Uterus (tissue), 2 donors: ENCODE results near the gene KLHDC8B.

Experiments used
- POLR2A ChIP-seq, 2 donors: fragments of 450-650 bp; IDR thresholded peaks; one replicate each; pipeline ENCODE4 v1.6.1; 2016; ENCODE audit warnings: antibody characterized with exemption in 2 of 2, mild to moderate bottlenecking in 1 of 2, moderate library complexity in 1 of 2
- TF ChIP-seq, protein P1 (sequence below), 4 experiments: fragments of 200-600 bp in 2 of 4; fragments of 450-650 bp in 2 of 4; sonication (generic) in 2 of 4; IDR thresholded peaks; one replicate each; pipeline ENCODE4 v1.5.1; 2016 to 2019; ENCODE audit warnings: antibody characterized with exemption in 4 of 4, mild to moderate bottlenecking in 2 of 4, moderate library complexity in 1 of 4

DNA sequence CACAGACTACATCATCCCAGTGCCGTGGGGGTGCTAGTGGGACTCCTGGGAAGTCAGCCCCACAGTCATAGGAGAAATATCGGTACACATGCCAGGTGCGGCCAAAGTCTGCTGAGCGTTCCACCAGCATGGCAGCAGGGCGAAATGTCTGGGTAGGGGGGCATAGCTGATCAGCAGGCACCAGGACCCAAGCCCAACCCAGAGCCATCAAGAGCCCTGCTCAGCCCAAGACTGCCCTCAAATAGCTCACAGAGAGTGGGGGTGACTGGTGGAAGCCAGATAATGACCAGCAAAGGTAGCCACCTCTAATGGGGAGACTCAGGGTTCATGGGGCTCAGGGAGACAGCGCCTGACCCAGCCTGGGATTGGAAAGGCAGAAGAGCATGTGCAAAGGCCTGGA lies 39.8 kb upstream of the KLHDC8B start:
- TF ChIP-seq, protein P1, sequence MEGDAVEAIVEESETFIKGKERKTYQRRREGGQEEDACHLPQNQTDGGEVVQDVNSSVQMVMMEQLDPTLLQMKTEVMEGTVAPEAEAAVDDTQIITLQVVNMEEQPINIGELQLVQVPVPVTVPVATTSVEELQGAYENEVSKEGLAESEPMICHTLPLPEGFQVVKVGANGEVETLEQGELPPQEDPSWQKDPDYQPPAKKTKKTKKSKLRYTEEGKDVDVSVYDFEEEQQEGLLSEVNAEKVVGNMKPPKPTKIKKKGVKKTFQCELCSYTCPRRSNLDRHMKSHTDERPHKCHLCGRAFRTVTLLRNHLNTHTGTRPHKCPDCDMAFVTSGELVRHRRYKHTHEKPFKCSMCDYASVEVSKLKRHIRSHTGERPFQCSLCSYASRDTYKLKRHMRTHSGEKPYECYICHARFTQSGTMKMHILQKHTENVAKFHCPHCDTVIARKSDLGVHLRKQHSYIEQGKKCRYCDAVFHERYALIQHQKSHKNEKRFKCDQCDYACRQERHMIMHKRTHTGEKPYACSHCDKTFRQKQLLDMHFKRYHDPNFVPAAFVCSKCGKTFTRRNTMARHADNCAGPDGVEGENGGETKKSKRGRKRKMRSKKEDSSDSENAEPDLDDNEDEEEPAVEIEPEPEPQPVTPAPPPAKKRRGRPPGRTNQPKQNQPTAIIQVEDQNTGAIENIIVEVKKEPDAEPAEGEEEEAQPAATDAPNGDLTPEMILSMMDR (IDR thresholded peaks at IDR 0.05) = no peak
- no peak for TF ChIP-seq POLR2A (IDR thresholded peaks at IDR 0.05)
